SK-N-MC (cell line): ENCODE data around the gene ELMO1.

Source experiments
- DNase-seq: peaks from one replicate; pipeline ENCODE4 v3.0.0-alpha.2; 2011; ENCODE audit warnings: low read depth, low spot score
- H3K27ac ChIP-seq: fragments of 200-600 bp; sonication (generic); 2 replicates; pipeline ENCODE4 v1.5.1; 2016; ENCODE audit warnings: mixed run types
- H3K36me3 ChIP-seq: fragments of 200-600 bp; sonication (generic); 2 replicates; pipeline ENCODE4 v1.6.1; 2017; ENCODE audit warnings: antibody characterized with exemption, low read length, mixed read lengths; ENCODE audit not compliant: insufficient read depth
- H3K4me3 ChIP-seq: fragments of 200-600 bp; sonication (generic); 2 replicates; pipeline ENCODE4 v1.5.1; 2016
- H3K9ac ChIP-seq: fragments of 200-600 bp; sonication (generic); 2 replicates; pipeline ENCODE4 v1.8.0; 2017; ENCODE audit warnings: mixed run types, mixed read lengths; ENCODE audit not compliant: insufficient read length
- H3K9me3 ChIP-seq: fragments of 200-600 bp; sonication (generic); 2 replicates; pipeline ENCODE4 v1.6.1; 2017; ENCODE audit warnings: low read depth, mild to moderate bottlenecking, antibody characterized with exemption, low read length, moderate library complexity, mixed read lengths
- EZH2 ChIP-seq: fragments of 200-600 bp; sonication (generic); IDR thresholded peaks from one replicate; pipeline ENCODE4 v1.6.1; 2017; ENCODE audit warnings: antibody characterized with exemption
- FOXP2 ChIP-seq: optimal IDR thresholded peaks from 2 replicates; pipeline ENCODE3; 2011; ENCODE audit warnings: mild to moderate bottlenecking, moderate library complexity; ENCODE audit not compliant: insufficient read depth; ENCODE audit errors: extremely low read length, control extremely low read depth
- POLR2AphosphoS5 ChIP-seq: IDR thresholded peaks from 2 replicates; pipeline ENCODE4 v1.6.1; 2012; ENCODE audit warnings: mild to moderate bottlenecking, low read depth, low read length, borderline replicate concordance

Gene ELMO1

DNA sequence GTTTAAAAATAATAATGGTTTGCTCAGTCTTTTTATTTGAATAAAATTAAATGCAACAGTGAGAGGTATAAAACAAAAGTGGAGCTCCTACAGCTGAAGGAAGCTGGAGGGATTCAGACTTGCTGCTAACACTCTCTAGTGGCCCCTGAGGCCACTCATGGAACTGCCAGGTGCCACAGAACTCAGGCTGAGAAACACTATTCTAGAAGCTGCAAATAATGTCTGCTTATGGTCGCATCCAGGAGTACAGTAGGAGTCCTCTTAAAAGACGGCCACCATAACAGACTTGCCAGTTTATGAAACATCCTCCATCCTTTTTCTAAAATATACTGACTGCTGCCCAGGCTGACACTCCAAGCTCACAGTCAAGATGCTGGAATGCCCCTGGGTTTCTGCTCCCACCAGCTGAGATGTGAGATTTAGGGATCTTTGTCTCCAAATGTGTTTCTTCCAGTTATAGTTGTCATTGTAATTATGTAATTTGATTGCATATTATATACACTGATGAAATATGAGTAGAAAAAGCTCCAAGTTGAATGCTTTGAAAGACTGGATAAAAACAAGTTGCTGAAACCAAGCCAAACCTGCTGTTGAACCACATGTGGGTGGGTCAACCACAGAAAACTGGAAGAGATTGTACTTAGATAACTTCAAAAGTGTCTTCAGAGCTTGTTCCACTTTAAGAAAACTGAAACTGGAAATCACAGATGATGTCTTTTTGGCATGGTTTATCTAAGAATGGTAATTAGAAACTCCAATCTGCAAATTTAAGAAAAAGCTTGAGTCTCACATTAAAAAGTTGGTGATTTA lies 510.7 kb downstream of the ELMO1 start:
- Histone ChIP-seq H3K36me3 (no peaks in the 10 kb centered on the region), H3K27ac (no peak overlapping the region), H3K4me3 (no peak overlapping the region), H3K9me3 (no peaks in the 10 kb centered on the region), H3K9ac (no peak overlapping the region)
- TF ChIP-seq POLR2AphosphoS5 (no peak), FOXP2 (no peak), EZH2 (no peak)
- DNase-seq, result no peak

DNA sequence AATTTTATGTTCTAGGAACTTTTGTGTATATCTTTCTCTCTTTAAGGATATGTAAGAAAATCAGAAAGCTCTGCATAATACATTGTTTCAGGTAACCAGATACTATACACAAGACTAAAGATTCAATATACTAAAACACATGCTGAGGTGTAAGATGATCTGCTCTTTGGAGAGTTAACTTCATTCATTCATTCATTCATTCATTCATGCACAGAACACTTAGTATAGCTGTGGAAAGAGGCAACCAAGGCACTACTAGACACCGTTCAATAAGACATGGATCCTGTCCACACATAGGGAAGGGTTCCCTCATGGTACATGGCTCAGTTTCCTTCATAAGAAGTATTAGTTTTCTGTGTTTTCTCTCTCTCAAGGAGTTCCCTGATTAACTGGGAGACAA lies 516.8 kb downstream of the ELMO1 start:
- Histone ChIP-seq H3K36me3 (no peaks in the 10 kb centered on the region), H3K9ac (no peak overlapping the region), H3K9me3 (no peaks in the 10 kb centered on the region), H3K27ac (no peak overlapping the region), H3K4me3 (no peak overlapping the region)
- no peak for TF ChIP-seq FOXP2
- TF ChIP-seq EZH2, result no peak
- no peak for TF ChIP-seq POLR2AphosphoS5
- DNase-seq, result no peak

DNA sequence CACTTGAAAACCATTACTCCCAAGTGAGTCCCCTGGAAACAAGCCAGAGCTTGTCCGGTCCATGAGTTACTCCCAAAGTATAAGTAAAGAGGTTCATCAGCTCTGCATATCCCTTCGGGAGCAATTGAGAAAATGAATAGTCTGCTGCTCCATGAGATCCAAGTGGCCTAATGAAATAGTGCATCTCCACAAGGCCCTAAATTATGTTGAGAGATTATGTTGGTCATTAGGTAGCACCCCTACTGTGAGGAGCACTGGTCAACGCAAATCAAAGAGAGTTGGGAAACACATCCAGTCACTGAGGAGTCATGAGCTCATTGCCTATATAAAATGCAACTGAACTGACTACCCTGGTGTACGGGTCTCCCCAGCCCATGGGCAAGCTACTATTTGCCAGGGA lies 518.9 kb downstream of the ELMO1 start:
- Histone ChIP-seq H3K9me3 (no peaks in the 10 kb centered on the region), H3K4me3 (no peak overlapping the region), H3K27ac (no peak overlapping the region), H3K36me3 (no peaks in the 10 kb centered on the region), H3K9ac (no peak overlapping the region)
- DNase-seq, result no peak
- no peak for TF ChIP-seq EZH2
- no peak for TF ChIP-seq POLR2AphosphoS5
- no peak for TF ChIP-seq FOXP2

DNA sequence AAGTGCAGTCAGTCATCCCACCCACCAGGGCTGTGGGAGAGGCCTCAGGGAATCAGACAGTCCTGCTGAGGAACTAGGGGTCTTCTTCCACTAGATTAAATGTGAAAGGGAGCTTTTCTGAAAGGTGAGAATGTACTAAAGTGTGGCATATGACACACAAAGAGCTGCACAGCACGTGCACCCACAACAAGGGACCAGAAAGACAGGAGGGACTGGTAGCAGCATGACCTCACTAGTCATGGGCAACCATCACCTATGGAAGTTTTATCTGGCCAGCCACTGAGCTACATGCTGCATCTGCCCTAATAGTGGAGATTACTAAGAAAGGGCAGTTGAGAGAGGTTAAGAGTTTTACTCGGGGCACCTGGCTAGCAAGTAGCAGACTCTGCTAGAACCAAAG lies 519.9 kb downstream of the ELMO1 start:
- no peak for TF ChIP-seq POLR2AphosphoS5
- no peak for TF ChIP-seq FOXP2
- no peak for TF ChIP-seq EZH2
- Histone ChIP-seq H3K36me3 (no peaks in the 10 kb centered on the region), H3K27ac (no peak overlapping the region), H3K9me3 (no peaks in the 10 kb centered on the region), H3K9ac (no peak overlapping the region), H3K4me3 (no peak overlapping the region)
- DNase-seq, result no peak

DNA sequence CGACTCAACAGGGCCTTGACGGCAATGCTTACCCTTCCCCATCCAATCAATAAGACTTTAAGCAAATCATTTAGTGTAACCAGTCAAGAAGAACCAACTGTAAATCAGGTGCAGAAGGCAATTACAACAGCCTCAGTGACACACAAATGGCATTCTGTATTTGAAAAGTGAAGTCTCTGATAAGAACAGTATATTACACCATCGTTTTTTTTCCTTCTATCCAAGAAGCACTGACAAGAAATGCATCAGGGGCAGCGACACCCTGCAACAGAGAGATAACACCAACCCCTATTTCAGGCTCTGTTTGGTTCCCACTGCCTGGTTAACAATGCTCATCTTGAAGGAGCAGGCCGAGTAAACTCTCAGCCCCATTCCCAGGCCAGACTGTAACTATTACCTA lies 520.4 kb downstream of the ELMO1 start:
- Histone ChIP-seq H3K9me3 (no peaks in the 10 kb centered on the region), H3K9ac (no peak overlapping the region), H3K27ac (no peak overlapping the region), H3K36me3 (no peaks in the 10 kb centered on the region), H3K4me3 (no peak overlapping the region)
- TF ChIP-seq FOXP2 (no peak), EZH2 (no peak), POLR2AphosphoS5 (no peak)
- DNase-seq, result no peak

DNA sequence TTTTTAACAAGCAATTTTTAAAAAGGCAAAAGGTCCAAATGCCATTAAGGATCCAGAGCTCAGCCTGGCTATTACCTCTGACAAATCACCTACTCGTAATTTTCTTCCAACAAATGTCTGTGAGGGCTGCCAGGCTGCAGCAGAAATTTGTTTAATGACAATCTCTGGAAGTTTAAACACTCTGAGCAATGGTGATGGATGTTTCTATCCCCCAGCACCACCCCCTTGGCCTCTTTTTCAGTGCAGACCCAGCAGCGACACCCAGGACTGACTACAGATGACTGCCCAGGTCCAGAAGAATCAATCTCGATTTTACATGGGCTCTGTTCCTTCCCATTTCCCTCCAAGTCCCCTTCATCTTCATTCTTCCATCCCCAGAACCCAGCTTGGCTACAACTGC lies 523.0 kb downstream of the ELMO1 start:
- H3K9me3 ChIP-seq, result no peaks in the 10 kb centered on the region
- no peak overlapping the region for H3K27ac ChIP-seq
- H3K4me3 ChIP-seq, result no peak overlapping the region
- TF ChIP-seq FOXP2 (no peak), EZH2 (no peak), POLR2AphosphoS5 (no peak)
- no peaks in the 10 kb centered on the region for H3K36me3 ChIP-seq
- no peak for DNase-seq
- H3K9ac ChIP-seq, result no peak overlapping the region

DNA sequence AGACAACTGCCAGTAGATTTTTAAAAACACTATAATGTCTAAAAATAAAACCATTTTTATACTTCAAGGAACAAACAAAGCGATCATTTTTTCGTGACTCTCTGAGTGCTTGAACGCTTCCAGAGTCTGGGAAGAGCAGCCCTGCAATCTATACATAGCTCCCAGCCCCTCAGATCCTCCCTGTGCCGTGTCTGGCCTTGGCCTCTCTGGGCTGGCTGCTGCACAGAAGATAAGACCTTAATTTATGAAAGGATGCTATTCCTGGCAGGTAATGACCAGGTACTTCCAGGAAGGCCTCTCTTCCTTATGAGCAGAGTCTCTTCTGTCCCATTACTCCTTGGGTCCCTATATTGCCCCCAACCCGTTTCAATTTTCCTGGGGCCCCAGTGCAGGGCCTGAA lies 523.5 kb downstream of the ELMO1 start:
- Histone ChIP-seq H3K9me3 (no peaks in the 10 kb centered on the region), H3K27ac (no peak overlapping the region), H3K4me3 (no peak overlapping the region), H3K9ac (no peak overlapping the region), H3K36me3 (no peaks in the 10 kb centered on the region)
- no peak for DNase-seq
- TF ChIP-seq EZH2, result no peak
- TF ChIP-seq POLR2AphosphoS5, result no peak
- TF ChIP-seq FOXP2, result no peak

DNA sequence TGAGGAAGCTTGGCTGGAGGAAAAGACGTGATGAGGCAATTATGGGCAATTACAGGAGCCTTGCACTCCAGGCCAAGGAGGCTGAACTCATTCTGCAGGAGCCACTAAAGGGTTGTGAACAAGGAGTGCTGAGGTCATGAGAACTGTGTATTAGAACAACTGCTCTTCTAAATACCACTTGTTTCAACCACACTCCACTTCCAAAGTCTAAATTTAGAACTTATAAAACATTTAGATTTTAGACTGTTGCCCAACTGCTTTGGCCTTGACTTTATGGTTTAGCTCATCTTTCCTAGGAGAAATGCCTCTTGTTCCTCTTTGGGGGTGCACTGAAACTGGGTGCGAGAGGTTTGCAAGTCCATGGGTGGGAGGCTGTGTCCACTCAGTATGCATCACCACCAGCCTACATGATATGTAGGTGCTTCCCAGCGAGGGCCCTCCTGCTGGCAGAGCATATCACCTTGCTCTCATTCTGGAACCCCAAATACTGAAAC lies 524.7 kb downstream of the ELMO1 start:
- Histone ChIP-seq H3K27ac (no peak overlapping the region), H3K9ac (no peak overlapping the region), H3K36me3 (no peaks in the 10 kb centered on the region), H3K4me3 (no peak overlapping the region), H3K9me3 (no peaks in the 10 kb centered on the region)
- DNase-seq, result no peak
- no peak for TF ChIP-seq FOXP2
- TF ChIP-seq POLR2AphosphoS5, result no peak
